Hippocampal formation (tissue), 2 donors: ENCODE data around the gene CLEC16A.
A peak's percentile ranks its signal among the peaks of the same experiment; 100 is the strongest.
"Not testable (repeated sequence)": the region's sequence is repeated elsewhere in the genome, so short reads cannot be mapped to it uniquely, and the experiment has no call there.

Source experiments
- DNase-seq, 2 donors: peaks; one replicate each; lab custom pipeline; 2025; lab: John Stamatoyannopoulos, UW

CLEC16A gene

GRCh38 chr16:10966129-10966528 is 21.8 kb downstream of the CLEC16A start:
- no peak for DNase-seq

GRCh38 chr16:10966559-10966958 is 22.2 kb downstream of the CLEC16A start:
- not testable (repeated sequence) for DNase-seq

DNA sequence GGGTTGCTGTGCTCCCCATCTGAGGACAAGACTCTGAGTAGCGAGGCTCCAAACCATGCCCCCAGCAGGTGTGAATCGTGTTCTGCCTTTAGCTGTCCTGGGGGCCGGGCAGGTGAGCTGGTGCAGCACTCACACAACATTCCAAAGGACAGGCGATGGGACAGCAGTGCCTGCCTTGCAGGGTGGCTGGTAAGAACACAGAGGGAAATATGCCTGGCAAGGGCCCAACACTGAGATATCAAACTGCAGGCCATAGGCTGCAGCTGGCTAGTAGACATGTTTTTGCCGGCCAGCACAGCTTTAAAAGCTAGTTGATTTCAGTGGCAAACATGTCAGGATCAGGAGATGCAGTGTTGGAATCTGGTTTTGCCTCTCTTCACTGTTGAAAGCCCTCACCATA is 23.6 kb downstream of the CLEC16A start:
- DNase-seq, result no peak

DNA sequence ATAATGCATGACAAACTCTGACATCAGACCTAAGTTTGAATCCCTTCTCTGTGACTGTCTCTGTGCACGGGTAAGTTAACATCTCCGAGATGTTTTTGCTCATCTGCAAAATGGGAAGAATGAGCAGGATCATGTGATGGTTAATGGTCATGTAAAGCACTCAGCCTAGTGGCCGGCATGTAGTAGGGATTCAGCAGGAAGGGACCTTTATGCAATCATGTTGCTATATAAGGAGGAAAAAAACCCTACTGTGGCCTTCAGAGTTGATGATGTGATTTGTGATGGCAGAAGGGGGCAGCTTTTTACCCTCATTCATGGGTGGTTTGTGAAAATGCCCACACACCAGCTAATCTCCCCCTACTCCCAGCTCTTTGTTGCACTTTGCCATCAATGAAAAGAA is 24.1 kb downstream of the CLEC16A start:
- DNase-seq, result no peak

- DNase-seq, result no peak
These were observed 25.3 kb downstream of the CLEC16A start for GRCh38 chr16:10969615-10970014.

GRCh38 chr16:10970065-10970464 is 25.7 kb downstream of the CLEC16A start:
- no peak for DNase-seq

GRCh38 chr16:10971560-10971961 is 27.2 kb downstream of the CLEC16A start:
- DNase-seq, result peak; percentile 22 to 74

DNA sequence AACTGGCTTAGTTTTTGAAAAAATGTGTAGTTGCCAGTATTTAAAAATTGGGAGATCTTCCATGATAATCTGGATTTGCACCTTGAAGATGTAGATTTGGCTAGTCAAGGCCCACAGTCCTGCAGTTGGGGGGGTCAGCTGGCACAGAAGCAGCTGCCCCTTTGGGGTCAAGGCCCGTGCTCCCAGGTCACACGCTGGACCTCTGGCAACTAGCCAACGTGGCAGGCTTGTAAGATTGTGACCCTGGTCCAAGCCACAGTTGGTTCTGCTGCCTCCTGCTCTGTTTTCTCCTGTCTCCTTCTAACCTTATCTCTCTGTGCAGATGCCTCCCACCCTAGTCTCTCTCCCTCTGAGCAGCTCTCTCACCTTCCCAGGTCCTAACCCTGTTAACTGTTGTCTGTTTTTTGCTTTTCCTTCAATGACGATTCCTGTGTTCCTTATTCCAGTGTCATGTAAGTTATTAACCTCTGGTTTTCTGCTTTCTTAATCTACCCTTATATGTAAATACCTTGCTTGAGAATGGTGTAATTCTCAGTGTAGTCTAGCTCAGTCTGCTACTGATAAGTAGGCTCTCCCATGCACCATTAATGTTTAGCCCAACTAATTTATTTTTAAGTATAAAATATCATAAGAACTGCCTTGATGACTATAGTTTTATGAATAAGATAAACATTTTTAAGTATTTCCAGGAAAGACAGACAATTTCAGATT is 27.9 kb downstream of the CLEC16A start:
- no peak for DNase-seq

GRCh38 chr16:10972819-10973464 is 28.6 kb downstream of the CLEC16A start:
- no peak for DNase-seq

GRCh38 chr16:10976634-10977033 is 32.3 kb downstream of the CLEC16A start:
- no peak for DNase-seq

DNA sequence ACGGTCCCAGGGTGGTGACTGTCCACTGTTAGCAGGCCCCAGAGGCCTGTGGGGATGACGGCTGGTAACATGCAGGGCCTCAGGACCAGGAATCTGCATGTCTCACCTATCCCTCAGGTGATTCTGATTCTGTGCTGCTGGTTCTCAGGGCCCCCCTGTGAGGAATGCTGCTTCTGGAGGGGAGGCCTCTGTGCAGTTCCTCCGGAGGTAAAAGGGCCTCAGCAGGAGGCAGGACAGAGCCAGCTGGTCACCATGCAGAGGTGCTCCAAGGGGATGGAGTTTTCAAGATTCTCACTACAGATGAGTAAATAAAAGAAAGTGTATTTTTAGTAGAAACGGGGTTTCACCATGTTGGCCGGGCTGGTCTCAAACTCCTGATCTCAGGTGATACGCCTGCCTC is 33.8 kb downstream of the CLEC16A start:
- no peak for DNase-seq

GRCh38 chr16:10978871-10979446 is 34.6 kb downstream of the CLEC16A start:
- no peak for DNase-seq

- peak; percentile 24 to 30 for DNase-seq
These were observed 35.6 kb downstream of the CLEC16A start for GRCh38 chr16:10979717-10980601.

DNA sequence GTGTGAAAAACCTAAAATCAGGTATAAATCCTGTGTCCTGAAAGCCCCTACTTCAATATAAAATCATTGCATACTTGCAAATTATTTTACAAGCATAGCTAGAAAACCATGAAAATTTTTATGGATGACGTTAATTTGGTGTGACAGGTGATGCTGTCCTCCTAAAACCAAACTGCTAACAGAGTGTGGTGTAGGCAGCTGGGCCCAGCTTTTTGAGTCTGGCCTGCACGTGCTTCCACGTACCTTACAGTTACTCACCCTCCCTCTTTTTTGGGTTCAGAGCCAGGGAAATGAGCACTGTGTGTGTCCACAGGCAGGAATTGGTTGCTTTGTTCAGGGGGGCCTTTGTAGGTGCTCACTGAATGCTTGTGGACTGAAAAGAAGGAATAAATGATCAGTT is 36.4 kb downstream of the CLEC16A start:
- DNase-seq, result no peak

DNA sequence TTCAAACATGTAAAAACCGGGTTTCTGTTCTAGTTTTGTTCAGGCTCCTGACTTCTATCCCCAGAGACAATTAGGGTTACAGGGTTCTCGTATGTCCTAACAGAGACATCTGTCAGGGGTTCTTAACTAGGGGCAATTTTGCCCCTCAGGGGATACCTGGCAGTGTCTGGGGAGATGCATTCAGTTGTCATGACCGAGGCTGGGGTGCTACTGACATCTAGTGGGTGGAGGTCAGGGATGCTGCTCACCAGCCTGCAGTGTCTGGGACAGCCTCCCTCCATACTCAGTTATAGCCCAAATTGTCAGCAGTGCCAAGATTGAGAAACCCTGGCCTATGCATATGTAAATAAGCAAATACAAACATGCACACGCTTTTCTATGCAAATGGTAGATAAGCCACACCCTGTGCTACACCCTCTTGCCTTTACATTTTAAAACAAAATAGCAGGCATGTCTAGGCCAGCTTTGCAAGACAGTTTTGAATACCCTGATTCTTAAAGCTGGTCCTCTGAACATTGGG is 37.4 kb downstream of the CLEC16A start:
- no peak for DNase-seq

GRCh38 chr16:10982465-10983150 is 38.2 kb downstream of the CLEC16A start:
- DNase-seq, result no peak

DNA sequence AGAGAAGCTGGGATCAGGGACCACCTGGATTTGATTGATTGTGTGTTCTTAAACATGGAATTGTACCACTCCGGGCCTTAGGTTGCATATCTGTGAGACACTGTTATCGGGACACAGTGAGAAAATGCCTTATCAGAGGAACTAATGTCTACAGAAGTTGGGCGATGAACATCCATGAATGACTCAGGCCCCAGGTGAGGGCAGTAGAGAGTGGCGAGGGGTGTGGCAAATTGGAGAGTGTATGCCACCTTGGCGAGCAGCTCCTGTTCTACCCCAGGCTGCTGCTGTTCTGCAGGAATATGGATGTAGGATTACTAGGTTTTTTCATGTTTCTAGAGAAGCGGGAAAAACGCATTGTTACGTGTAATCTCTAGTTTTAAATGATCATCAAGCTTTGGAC is 38.8 kb downstream of the CLEC16A start:
- peak in 1 of 2 donors; percentile 1 for DNase-seq

GRCh38 chr16:10984509-10984908 is 40.1 kb downstream of the CLEC16A start:
- no peak for DNase-seq

GRCh38 chr16:10987361-10988163 is 43.2 kb downstream of the CLEC16A start:
- DNase-seq, result no peak

DNA sequence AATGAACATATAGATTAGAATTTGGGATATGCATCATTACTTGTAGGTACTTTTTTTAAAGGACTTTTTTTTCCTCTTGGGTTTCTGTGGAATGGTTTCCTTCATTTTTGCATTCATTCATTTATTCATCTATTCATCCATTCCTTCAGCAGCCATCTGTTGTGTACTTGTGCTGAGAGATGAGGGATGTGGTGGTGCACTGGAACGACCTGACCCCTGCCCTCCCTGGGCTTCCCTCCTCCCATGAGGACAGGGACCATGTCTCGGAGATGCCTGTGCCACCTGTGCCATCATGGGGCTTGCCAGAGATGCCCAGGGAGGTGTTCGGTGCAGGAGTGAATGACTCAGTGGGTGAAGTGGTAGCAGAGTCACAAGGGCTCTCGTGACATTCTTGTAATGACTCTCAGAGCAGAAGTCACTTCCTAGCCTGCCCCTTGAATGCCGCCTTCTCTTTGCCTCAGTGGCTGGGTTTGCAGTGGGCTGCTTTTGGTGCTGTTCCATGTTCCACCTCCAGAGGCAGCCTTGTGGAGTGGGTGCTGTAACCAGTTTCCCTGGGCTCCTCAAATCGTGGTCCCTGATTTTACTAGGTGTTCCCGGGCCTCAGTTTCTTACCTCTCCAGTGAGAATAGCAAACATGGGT is 43.9 kb downstream of the CLEC16A start:
- no peak for DNase-seq
